ENCODE results near the gene OR1I1. TPM values are rescaled to one million over a fixed set of nuclear protein-coding genes. Genes with fewer than 3 reads are reported as not detected.

Gene OR1I1
- polyA plus RNA-seq, 4 donors, result 0.03 to 0.14 (median 0.06) TPM; not detected in 1

DNA sequence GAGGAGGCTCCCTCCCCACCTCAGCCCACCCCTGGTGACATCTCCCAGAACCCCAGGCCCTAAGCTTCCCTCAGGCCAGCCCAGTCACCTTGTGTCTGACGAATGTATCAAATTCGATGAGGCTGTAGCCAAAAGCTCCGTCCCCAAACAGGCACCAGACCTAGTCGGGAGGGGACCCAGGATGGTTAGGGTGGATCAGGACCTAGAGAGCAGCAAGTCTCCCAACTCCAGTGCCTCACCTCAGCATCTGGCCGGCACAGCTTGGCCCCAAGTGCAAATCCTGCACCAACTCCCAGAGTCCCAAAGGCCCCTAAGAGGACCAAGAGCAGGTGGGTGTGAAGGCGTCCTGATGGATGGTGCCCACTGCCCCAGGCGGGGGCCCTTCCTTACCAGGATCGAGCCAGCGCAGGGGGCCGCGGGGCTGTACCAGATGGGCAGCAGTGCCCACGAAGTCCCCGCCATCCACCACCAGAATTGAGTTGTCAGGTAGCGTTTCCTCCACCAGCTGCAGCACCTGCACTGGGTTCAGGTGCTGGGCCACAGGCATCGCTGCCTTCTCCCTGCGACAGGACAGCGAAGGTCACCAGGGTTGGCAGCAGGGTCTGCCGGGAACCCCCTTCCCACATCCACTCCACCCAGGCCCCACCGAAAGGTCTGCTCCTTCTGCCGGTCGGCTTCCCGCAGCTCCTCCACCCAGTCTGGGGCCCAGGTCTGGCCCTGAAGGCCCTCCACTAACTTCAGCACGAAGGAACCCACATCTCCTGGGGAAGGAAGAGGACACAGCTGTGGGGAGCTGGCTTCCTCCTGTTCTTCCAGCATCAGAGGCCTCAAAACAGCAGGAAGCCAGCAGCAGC lies 34.0 kb downstream of the OR1I1 start:
- DNase-seq (ENCODE audit: low read depth in 4 of 4, low spot score in 3 of 4), result no peak

DNA sequence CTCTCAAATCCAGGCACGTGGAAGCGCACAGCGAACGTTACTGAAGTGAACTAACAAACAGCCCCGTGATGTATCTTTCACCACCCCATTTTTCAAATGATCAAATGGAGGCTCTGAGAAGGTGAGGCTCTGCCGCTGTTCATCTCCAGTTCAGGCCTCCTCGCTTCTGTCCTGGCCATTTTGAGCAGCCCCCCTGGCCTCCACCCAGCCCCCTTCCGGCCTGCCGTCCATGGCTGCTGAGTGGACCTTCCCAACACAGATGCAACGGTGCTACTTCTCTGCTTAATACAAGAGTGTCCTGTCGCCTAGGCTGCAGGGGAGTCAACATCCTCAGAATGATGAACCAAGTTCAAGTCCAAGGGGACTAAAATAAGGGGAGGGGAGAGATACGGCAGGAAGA lies 34.8 kb downstream of the OR1I1 start:
- no peak for DNase-seq (ENCODE audit: low read depth in 4 of 4, low spot score in 3 of 4)

DNA sequence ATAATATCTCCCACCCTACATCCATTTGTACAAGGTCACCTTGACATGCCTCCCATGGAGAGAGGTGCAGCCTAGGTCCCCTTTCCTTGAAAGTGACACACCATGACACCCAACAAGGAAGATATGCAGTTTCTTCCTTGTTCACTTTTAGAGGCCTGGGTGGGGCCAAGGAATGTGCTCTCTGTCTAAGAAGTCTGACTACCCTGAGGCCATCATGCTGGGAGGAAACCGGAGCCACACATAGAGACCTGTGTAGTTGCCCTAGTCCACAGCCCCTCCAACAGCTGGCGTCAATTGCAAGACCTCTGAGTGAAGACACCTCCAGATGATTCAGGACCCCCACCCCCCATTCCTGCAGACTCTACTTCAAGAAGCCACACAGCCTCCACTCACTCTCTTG lies 36.2 kb downstream of the OR1I1 start:
- DNase-seq (ENCODE audit: low read depth in 4 of 4, low spot score in 3 of 4), result no peak

DNA sequence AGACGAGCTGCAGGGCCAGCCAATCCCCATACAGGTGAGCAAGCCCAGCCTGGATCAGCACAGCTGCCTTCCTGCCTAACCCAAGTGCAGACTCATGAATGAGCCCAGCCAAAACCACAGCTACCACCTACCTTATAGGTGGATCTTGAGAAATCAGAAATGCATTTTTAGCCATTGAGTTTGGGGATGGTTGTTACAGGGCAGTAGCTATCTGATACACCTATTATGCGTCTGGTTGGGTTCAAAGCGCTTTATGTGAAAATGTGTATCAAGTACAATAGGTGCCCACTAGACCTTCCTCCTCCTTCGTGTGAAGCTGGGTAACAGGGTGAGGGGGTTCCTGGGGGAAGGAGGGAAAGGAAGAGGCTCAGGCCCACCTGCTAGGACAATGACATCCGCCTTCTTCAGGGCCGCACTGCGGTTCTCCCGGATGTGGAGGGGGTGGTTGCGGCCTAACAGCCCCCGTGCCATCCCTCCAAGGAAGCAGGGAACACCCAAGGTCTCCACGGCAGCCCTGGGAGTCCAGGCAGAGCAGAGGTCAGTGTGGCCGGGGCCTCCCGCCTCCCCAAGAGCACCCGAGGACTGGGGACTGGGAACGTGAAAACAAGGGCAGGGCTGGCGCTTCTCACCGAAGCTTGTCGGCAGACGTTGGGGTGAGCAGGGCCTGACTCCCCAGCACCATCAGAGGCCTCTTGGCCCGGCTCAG lies 36.9 kb downstream of the OR1I1 start:
- no peak for DNase-seq (ENCODE audit: low read depth in 4 of 4, low spot score in 3 of 4)

DNA sequence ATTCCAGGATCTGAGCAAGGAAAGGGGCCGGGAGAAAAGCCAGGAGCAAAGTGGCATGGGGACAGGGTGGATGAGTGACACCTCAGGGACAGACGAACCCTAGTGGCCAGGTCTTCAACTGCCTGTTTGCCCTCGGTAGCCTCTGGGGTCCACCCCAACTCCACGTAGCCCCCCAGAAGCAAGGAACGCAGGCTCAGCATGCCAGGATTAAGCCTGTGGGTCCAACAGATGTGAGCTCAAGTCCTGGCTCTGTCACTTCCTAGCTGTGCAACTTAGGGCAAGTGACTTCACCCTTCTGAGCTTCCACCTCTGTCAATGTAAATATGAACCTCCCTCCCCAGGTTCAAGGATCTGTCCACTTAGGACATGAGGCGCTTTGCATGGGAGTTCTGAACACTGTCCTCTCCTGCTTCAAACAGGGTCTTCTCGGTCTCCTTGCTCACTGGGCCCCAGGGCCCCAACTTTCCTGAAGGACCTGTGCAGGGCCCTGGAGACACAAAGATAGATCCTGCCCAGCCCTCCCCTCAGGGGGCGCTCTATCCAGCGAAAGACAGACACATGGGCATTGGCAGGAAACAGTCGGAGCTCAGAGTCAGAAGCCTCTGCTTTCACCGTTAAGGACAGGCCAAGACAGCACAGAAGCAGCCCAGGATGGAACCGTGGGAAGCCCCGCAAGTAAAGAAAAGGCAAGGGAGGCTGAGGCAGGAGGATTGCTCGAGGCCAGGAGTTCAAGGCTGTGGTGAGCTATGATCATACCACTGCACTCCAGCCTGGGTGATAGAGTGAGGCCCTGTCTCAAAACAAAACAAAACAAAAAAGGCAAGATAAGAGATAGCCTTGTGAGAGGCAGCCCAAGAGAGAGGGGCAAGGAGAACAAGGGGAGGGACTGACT lies 38.4 kb downstream of the OR1I1 start:
- no peak for DNase-seq (ENCODE audit: low read depth in 4 of 4, low spot score in 3 of 4)

DNA sequence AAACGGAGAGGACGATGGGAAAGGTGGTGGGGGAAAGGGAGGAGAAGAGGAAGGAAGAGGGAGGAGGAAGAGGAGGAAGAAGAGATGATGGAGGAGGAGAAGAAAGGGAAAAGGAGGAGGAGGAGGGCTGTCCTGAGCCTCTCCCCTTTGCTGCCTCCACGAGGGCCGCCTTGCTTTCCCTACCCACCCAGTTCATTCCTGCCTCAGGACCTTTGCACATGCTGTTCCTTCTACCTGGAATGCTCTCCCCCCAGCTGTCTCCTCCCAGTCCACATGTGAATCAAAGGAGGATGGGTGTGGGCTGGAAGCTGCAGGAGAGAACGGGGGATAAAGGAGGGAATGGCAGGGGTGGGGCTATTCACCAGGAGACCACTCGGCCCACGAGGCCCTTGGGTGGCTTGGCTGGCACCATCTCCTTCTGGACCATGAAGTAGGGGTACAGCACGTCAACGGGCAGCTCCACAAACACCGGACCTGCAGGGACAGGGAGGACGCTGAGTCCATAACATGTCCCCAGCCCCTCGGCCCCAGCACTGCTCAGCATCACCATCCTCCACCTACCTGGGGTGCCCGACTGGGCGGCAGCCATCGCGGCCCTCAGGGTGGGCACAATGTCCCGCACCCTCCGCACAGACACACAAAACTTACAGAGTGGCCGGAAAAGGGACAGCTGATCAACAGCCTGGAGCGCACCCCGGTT lies 40.5 kb downstream of the OR1I1 start:
- no peak for DNase-seq (ENCODE audit: low read depth in 4 of 4, low spot score in 3 of 4)

DNA sequence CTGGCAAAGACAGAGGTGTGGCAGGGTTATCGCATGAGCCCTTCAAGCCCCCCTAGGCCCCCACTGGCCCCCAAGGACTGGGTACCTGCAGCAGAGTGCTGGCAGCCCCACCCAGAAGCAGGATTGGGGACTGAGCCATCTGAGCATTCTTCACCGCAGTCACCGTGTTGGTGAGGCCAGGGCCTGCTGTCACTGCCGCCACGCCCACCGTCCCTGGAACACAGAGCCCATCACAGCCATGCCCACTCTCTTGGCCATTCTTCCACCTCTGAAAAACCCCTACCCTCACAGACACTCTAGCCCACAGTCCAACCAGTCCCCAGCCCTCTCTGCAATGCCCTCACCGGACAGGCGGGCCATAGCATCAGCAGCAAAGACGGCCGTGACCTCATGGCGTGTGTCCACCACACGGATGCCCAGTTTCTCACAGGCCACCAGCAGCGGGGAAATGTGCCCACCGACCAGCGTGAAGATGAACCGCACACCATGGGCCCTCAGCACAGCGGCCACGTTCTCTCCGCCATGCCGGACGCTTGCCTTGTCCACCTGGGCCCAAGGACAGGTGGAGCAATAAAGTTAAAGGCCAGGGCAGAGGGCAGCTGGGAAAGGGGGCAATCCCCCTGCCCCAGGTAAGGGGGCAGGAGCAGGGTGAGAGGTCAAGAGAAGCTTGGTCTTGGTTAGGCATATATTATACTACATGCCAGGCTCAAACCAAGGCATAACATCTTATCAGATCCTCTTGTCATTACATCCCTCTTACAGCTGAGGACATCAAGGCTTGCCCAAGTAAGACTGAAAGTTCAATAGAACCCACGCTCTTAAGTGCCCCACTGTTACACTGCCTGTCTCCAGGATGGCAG lies 41.2 kb downstream of the OR1I1 start:
- DNase-seq (ENCODE audit: low read depth in 4 of 4, low spot score in 3 of 4), result no peak

DNA sequence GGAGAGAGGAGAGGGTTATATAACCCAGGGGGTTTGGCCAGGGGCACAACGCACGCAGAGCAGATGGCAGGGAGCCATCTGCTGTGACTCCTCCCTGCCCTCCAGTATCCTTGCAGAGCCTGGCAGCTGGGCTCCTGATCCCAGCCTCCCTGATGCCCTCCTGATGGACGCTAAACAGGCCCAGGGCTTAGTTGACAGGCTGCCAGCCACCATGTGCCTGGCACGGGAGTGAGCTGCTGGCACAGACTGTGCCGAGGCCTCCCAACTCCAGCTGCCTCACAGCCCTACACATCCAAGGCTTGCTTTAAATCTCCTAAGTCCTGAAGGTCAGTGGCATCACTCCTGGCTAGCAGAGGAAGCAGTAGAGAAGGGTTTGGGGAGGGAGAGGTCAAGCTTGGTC lies 41.9 kb downstream of the OR1I1 start:
- no peak for DNase-seq (ENCODE audit: low read depth in 4 of 4, low spot score in 3 of 4)

DNA sequence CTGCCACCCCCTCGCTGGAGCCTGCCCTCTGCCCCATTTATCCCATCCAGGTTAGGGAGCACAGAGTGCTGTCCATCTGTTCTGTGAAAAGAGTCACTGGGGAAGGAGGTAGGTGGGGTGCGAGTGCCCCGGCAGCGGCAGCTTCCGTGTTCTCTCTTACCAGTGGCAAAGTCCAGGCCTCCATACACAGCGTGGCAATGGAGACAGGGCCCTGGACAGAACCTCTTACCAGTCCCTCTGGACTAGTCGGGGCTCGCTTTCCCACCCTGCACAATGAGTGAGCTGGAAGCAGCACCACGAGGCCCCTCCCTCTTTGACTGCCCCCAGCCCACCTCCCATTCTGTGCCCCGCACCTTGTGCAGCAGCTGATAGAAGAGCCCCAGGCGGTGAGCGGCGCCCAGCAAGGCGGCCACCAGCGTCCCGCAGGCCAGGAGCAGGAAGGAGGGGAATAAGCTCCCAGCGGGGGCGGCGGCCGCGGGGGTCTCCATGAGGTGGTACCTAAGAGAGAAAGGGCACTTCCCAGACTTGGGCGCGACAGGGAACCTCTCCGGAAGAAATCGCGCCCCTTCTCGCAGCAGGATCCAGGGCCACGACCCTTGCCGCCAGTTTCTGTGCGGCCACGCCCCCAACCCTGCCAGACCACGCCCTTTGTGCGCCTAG lies 42.7 kb downstream of the OR1I1 start:
- DNase-seq (ENCODE audit: low read depth in 4 of 4, low spot score in 3 of 4), result no peak

DNA sequence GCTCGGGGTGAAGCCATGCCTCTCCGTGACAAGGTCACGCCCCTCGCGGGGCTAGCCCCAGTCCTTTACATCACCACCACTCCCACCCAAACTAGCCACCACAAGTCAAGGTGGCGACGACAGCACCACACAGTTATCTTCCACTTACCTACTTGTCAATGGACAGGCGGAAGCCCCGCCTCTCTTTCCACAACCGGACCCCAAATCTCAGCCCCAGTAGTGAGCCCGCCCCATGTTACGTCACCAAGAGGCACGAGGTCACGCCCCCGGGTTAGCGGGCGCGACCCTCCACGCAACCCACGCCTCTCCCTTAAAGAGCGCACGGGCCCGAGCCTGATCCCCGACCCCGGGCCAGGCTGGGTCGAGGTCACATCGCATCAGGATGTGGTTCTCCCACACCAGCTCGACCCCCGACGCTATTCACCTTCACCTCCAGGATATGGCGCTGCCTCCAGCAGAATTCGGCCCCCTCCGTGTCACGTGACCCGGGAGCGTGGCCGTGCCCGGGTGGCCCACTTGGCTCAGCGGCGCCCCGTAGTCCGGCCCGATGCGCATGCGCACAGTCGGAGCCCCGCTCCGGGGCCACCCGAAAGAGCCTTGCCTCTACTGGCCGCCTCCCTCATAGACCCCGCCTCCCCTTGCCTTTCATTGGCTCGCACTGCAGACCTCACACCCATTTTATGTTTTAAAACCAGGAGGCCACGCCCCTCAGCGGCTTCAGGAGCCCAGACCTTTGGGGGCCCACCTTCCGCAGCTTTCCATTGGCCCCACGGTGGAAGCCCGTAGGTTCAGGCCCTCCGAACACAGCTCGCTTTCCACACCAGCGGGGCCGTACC lies 43.4 kb downstream of the OR1I1 start:
- peak; percentile 93 to 96 (median 94) for DNase-seq (ENCODE audit: low read depth in 4 of 4, low spot score in 3 of 4)

DNA sequence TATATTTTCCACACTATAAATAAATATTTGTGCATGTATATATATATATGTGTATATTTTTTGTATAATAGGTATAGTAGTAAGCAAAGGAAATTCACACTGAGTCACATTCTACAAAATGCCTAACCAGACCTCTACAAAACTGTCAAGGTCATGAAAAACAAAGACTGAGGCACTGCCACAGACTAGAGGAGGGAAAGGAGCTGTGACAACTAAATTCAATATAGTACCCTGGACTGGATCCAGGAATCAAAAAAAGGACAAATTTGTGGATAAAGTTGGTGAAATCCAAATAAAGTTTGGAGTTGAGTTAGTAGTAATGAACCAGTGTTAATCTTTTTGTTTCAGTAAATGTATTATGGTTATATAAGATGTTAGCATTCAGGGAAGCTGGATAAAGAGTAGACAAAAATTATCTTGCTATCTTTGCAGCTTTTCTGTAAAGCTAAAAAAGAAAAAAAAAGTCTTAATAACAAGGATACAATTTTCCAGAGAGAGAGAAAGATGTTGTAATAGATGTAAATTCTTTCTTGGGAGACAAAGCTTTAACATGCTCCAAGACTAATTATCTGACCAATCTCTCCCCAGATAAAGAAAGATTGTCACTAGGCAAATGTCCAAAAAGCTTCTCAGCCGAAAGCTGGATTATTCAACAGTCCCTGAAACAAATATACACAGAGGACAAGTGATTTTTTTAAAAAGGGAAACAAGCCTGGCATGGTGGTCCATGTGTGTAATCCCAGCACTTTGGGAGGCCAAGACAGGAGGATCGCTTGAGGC lies 44.3 kb downstream of the OR1I1 start:
- DNase-seq (ENCODE audit: low read depth in 4 of 4, low spot score in 3 of 4), result no peak

DNA sequence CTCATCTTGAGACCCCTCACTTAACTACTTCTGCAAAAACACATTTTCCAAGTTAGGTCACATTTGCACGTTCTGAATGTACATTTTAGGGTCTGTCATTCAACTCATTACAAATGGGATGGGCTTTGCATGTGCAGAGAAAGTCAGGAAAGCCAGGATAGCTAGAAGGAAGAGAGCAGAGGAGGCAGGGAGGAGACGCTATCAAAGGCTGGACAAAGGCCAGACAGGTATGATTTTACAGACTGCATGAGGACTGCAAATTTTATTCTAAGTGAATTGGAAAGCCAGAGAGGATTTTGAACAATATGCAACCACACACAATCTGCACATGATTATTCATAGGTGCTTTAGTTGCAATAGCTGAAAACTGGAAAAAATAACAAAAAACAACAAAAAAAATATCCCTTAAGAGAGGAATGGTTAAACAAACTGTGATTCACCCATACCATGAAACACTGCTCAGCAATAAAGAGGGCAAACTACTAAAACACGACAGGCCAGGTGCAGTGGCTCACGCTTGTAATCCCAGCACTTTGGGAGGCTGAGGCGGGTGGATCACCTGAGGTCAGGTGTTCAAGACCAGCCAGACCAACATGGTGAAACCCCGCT lies 46.3 kb downstream of the OR1I1 start:
- DNase-seq (ENCODE audit: low read depth in 4 of 4, low spot score in 3 of 4), result no peak

DNA sequence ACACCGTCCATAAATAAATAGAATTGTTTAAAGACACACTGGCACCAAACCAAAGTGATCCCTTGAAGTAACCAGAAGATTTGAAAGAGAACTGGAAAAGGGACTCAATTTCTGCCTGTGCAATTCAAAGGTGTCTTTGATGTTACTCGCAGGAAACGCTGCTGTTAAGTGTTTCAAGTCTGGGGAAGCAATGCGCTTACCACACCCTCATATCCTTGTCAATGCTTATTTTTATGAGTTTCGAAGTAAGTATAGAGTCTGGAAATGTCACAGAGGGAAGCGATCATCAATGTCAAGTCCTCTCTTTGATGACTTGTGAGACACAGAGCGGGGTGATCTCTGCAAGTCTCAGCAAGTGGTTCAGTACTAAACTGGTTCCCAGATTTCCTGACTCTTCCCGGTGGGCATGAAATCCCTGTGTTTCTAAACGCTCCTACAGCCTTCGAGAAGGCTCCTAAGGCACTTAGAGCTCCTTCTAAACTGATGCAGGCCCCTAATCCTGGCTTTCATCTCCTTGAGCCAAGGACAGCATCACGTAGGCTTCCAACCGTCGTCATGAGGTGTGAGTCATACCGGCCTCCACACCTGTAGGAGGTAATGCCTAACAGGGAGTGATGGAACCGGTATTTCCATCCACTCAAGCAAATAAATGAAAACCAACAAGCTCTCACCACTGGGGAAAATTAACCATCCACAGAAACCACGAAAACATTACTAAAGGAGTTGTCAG lies 48.0 kb downstream of the OR1I1 start:
- DNase-seq (ENCODE audit: low read depth in 4 of 4, low spot score in 3 of 4), result no peak

DNA sequence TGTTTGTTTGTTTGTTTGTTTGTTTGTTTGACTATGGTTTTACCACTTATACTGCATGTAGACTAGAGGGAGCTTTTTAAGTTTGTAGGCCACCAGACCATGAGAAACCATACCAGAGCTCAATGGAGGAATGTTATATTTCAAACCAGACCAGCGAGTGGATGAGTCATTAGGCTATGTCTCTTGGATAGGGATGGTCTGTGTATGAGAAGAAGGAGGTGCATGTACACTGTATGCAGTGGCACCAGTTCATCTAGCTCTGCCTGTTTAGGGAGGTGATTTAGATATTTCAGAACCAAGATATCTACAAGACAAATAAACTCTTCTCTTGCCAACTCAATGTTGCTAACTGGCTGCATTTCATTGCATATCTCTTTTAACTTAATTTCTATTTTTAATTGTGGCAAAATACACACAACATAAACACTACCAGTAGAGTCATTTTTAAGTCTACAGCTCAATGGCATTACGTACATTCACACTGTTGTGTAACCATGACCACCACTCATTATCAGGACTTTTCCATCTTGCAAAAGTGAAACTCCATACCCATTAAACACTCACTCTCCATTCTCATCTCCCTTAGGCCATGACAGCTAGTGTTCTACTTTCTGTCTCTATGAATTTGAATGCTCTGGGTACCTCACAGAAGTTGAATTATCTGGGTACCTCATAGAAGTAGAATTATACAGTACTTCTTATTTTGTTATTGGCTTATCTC lies 54.4 kb downstream of the OR1I1 start:
- no peak for DNase-seq (ENCODE audit: low read depth in 4 of 4, low spot score in 3 of 4)

DNA sequence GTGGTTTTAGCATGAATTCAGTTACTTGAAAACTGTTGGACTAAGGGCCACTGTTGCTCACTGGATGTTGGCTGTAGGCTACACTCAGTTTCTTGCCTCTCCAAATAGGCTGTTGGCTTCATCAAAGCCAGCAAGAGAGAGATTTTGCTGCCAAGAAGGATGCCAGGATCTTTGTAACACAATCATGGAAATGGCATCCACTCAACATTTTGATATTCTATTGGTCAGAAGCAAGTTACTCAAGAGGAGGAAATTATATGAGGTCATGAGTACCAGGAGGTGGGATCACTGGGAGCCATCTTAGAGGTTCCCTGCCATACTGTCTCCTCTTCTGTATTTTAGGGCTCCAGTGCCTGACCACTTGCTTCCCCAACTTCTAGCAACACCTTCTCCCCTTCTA lies 55.8 kb downstream of the OR1I1 start:
- DNase-seq (ENCODE audit: low read depth in 4 of 4, low spot score in 3 of 4), result no peak

DNA sequence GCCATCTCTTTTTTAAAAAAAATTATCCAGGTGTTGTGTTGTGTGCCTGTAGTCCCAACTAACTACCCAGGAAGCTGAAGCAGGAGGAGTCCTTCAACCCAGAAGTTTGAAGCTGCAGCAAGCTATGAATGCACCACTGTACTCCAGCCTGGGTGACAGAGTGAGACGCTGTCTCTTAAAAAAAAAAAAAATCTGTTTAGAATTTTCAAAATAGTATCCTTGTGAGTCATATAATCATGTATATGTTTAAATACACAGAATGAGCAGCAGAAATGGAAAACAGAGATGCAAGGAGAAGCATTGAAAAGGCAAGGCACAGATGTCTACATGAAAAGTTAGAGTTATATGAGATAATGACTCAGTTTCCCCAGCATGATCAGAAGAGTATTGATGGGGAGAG lies 56.4 kb downstream of the OR1I1 start:
- no peak for DNase-seq (ENCODE audit: low read depth in 4 of 4, low spot score in 3 of 4)

All from left renal pelvis (tissue), 4 donors.